IMR-90 (cell line): ENCODE results near the gene PTPRCAP. TPM values are rescaled to one million over a fixed set of nuclear protein-coding genes. Genes with fewer than 3 reads are reported as not detected.

ENCODE experiments used
- ATAC-seq: fragments of 200-7000 bp; cut with Tn5 transposase; 2 replicates; pipeline ENCODE4 v1.9.1; 2020; ENCODE audit warnings: low read depth, mild to moderate bottlenecking, moderate library complexity
- BruUV-seq: library from RNA; stranded (reverse); fragments of 400-500 nt; replicated peaks from 2 replicates; lab custom pipeline; 2021; lab: Mats Ljungman, UMichigan
- CTCF ChIA-PET: fragments of 300-600 bp; formaldehyde crosslinking; extraction: SDS; loops from one replicate; lab custom pipeline; 2021; ENCODE audit warnings: antibody characterized with exemption; lab: Yijun Ruan, JAX
- POLR2A ChIA-PET: fragments of 300-600 bp; sonication (Branson Sonifier 250); formaldehyde crosslinking; loops from one replicate; lab custom pipeline; 2022; ENCODE audit warnings: antibody characterized with exemption; ENCODE audit not compliant: unreplicated experiment; lab: Charles Lee
- DNase-seq: peaks from one replicate; pipeline ENCODE4 v3.0.0; 2013
- H2AFZ ChIP-seq: replicated peaks from 2 replicates; pipeline ENCODE3; 2013; ENCODE audit warnings: low read length, mild to moderate bottlenecking; ENCODE audit not compliant: poor library complexity
- H2AK5ac ChIP-seq: 2 replicates; pipeline ENCODE4 v1.6.1; 2013; ENCODE audit warnings: low read depth, low read length, inconsistent platforms
- H2AK9ac ChIP-seq: replicated peaks from 2 replicates; pipeline ENCODE3; 2013; ENCODE audit warnings: mild to moderate bottlenecking, low read depth, low read length, moderate library complexity; ENCODE audit not compliant: poor library complexity
- H2BK120ac ChIP-seq: 2 replicates; pipeline ENCODE4 v1.6.1; 2013; ENCODE audit warnings: low read depth, low read length, inconsistent platforms
- H2BK15ac ChIP-seq: 3 replicates; pipeline ENCODE4 v1.6.1; 2013; ENCODE audit warnings: low read depth, low read length, inconsistent platforms
- H2BK20ac ChIP-seq: 2 replicates; pipeline ENCODE4 v1.6.1; 2013; ENCODE audit warnings: low read depth, mild to moderate bottlenecking, inconsistent platforms, low read length, moderate library complexity
- H2BK5ac ChIP-seq: 2 replicates; pipeline ENCODE4 v1.6.1; 2013; ENCODE audit warnings: mild to moderate bottlenecking, low read depth, low read length, inconsistent platforms; ENCODE audit not compliant: poor library complexity, severe bottlenecking
- H3K14ac ChIP-seq: replicated peaks from 2 replicates; pipeline ENCODE4 v1.6.1; 2013; ENCODE audit warnings: low read depth, low read length, inconsistent platforms
- H3K18ac ChIP-seq: 2 replicates; pipeline ENCODE4 v1.6.1; 2013; ENCODE audit warnings: low read depth, low read length, control low read depth
- H3K23ac ChIP-seq: 2 replicates; pipeline ENCODE4 v1.6.1; 2013; ENCODE audit warnings: low read depth, low read length, inconsistent platforms
- H3K27ac ChIP-seq: 2 replicates; pipeline ENCODE4 v1.5.1; 2013; ENCODE audit warnings: mild to moderate bottlenecking, control low read depth, low read length; ENCODE audit not compliant: insufficient read depth
- H3K27me3 ChIP-seq: 2 replicates; pipeline ENCODE4 v1.6.1; 2013; ENCODE audit warnings: low read length; ENCODE audit not compliant: control insufficient read depth, insufficient read depth
- H3K36me3 ChIP-seq: 2 replicates; pipeline ENCODE4 v1.6.1; 2013; ENCODE audit warnings: low read length, mixed read lengths; ENCODE audit not compliant: control insufficient read depth, insufficient read depth
- H3K4ac ChIP-seq: 2 replicates; pipeline ENCODE4 v1.6.1; 2013; ENCODE audit warnings: low read depth, low read length, inconsistent platforms
- H3K4me1 ChIP-seq: 2 replicates; pipeline ENCODE4 v1.6.1; 2013; ENCODE audit warnings: low read length, mixed read lengths; ENCODE audit not compliant: control insufficient read depth, insufficient read depth
- H3K4me2 ChIP-seq: 2 replicates; pipeline ENCODE4 v1.6.1; 2013; ENCODE audit warnings: low read depth, mild to moderate bottlenecking, control low read depth, low read length, moderate library complexity
- H3K4me3 ChIP-seq: 2 replicates; pipeline ENCODE4 v1.5.1; 2013; ENCODE audit warnings: low read depth, mild to moderate bottlenecking, control low read depth, low read length, moderate library complexity; ENCODE audit not compliant: insufficient read depth
- H3K56ac ChIP-seq: 2 replicates; pipeline ENCODE4 v1.6.1; 2013; ENCODE audit warnings: low read length, inconsistent platforms; ENCODE audit not compliant: insufficient read depth; ENCODE audit errors: extremely low read depth
- H3K79me1 ChIP-seq, 2 experiments: 2 replicates each; pipeline ENCODE4 v1.6.1; 2013; ENCODE audit warnings: low read length in 2 of 2, inconsistent platforms in 1 of 2, low read depth in 1 of 2
- H3K9ac ChIP-seq: 2 replicates; pipeline ENCODE4 v1.6.1; 2013; ENCODE audit warnings: low read depth, low read length, control low read depth
- H3K9me1 ChIP-seq: 2 replicates; pipeline ENCODE4 v1.6.1; 2013; ENCODE audit warnings: low read length, inconsistent platforms; ENCODE audit not compliant: insufficient read depth
- H3K9me3 ChIP-seq: 2 replicates; pipeline ENCODE4 v1.6.1; 2013; ENCODE audit warnings: low read length; ENCODE audit not compliant: control insufficient read depth, insufficient read depth
- H4K20me1 ChIP-seq: 2 replicates; pipeline ENCODE4 v1.6.1; 2013; ENCODE audit warnings: low read length, inconsistent platforms; ENCODE audit not compliant: insufficient read depth
- H4K5ac ChIP-seq: 2 replicates; pipeline ENCODE4 v1.6.1; 2013; ENCODE audit warnings: mild to moderate bottlenecking, low read depth, low read length, control low read depth
- H4K8ac ChIP-seq, 2 experiments: 2 replicates each; pipeline ENCODE4 v1.6.1; 2013; ENCODE audit warnings: low read depth in 2 of 2, low read length in 2 of 2, control low read depth in 1 of 2, inconsistent platforms in 1 of 2
- H4K91ac ChIP-seq: 2 replicates; pipeline ENCODE4 v1.6.1; 2013; ENCODE audit warnings: low read depth, low read length, inconsistent platforms; ENCODE audit not compliant: insufficient read depth
- BHLHE40 ChIP-seq: fragments of 150-350 bp; IDR thresholded peaks from 2 replicates; pipeline ENCODE4 v1.6.1; 2016; ENCODE audit warnings: mild to moderate bottlenecking, low read depth, low read length
- CEBPB ChIP-seq: IDR thresholded peaks from 2 replicates; pipeline ENCODE4 v1.6.1; 2012; ENCODE audit warnings: low read depth, low read length, improper control_type of control experiment
- FOS ChIP-seq: fragments of 150-350 bp; IDR thresholded peaks from 2 replicates; pipeline ENCODE4 v1.6.1; 2016; ENCODE audit warnings: low read depth, low read length
- MAZ ChIP-seq: IDR thresholded peaks from 2 replicates; pipeline ENCODE4 v1.6.1; 2012; ENCODE audit warnings: low read depth, mild to moderate bottlenecking, low read length, improper control_type of control experiment, moderate library complexity, borderline replicate concordance
- MXI1 ChIP-seq: IDR thresholded peaks from 2 replicates; pipeline ENCODE4 v1.6.1; 2012; ENCODE audit warnings: low read depth, mild to moderate bottlenecking, low read length, moderate library complexity, borderline replicate concordance
- RAD21 ChIP-seq: IDR thresholded peaks from 2 replicates; pipeline ENCODE4 v1.6.1; 2012; ENCODE audit warnings: low read length, improper control_type of control experiment
- RCOR1 ChIP-seq: IDR thresholded peaks from 2 replicates; pipeline ENCODE4 v1.6.1; 2012; ENCODE audit warnings: mild to moderate bottlenecking, low read length, improper control_type of control experiment; ENCODE audit not compliant: insufficient replicate concordance
- RFX5 ChIP-seq: IDR thresholded peaks from 2 replicates; pipeline ENCODE4 v1.8.0; 2012; ENCODE audit warnings: low read depth, mild to moderate bottlenecking, low read length, moderate library complexity
- WGBS, 2 experiments: methylation state at CpG; one replicate each; pipeline versions ENCODE4 v1.1.5 to v1.1.7; 2013; ENCODE audit warnings: missing lambda C conversion rate in 2 of 2; ENCODE audit not compliant: insufficient read length in 1 of 2; ENCODE audit errors: extremely low coverage in 2 of 2; 5-methylcytosine and 5-hydroxymethylcytosine counted together
- dilution Hi-C: fragments of 300-500 bp; cut with HindIII; formaldehyde crosslinking; loops from one replicate; pipeline ENCODE4 v1.14.3; 2018; ENCODE audit warnings: low sequenced_read_pairs; ENCODE audit not compliant: unreplicated experiment
- in situ Hi-C: fragments of 300-500 bp; cut with MboI; formaldehyde crosslinking; loops from 3 replicates; pipeline ENCODE4 v1.14.3; 2019; ENCODE audit warnings: low sequenced_read_pairs, inconsistent platforms, mixed read lengths
- intact Hi-C: fragments of 100-400 bp; cut with micrococcal nuclease; formaldehyde crosslinking; loops from 2 replicates; pipeline ENCODE4 v1.10.0; 2022
- polyA plus RNA-seq, 3 experiments: library from polyadenylated mRNA; depleted of rRNA; stranded (reverse); fragments of >200 nt; gene quantifications; 2 replicates each; pipeline ENCODE4 v1.2.3, GENCODE V29; 2012; ENCODE audit warnings: low replicate concordance in 1 of 3
- total RNA-seq: library from RNA; depleted of rRNA; stranded (reverse); fragments of >200 nt; gene quantifications from 2 replicates; pipeline ENCODE4 v1.2.3, GENCODE V29; 2012
- TF ChIP-seq, protein P1 (sequence below): fragments of 150-350 bp; IDR thresholded peaks from 2 replicates; pipeline ENCODE4 v1.6.1; 2016; ENCODE audit warnings: low read depth, mild to moderate bottlenecking, low read length, moderate library complexity, borderline replicate concordance
- TF ChIP-seq, protein P2 (sequence below): fragments of 150-350 bp; IDR thresholded peaks from 2 replicates; pipeline ENCODE4 v1.6.1; 2017; ENCODE audit warnings: mild to moderate bottlenecking, antibody characterized with exemption, low read length, low read depth

PTPRCAP gene
- total and polyA plus RNA-seq, 2 of the 4 experiments (the other 2 are of a cell fraction), result 0.24 TPM; not detected in 1

DNA sequence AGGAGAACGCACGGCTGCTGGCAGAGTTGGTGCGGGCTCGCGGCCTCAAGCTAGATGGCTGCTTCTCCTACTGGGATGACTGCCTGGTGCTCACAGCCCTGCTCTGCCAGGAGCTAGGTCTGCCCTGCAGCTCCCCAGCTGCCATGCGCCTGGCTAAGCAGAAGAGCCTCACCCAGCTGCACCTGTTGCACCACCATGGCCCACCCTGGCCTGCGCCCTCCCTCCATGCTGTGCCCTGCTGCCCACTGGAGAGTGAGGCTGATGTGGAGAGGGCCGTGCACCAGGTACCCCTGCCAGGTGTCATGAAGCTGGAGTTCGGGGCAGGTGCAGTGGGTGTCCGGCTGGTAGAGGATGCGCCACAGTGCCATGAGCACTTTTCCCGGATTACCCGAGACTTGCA is 14.0 kb downstream of the PTPRCAP start:
- no TSS peak for BruUV-seq
- CTCF ChIA-PET, result no interaction called here
- H3K27me3 ChIP-seq, result no peaks in the 10 kb centered on the region

More for the DNA sequence above, 14.0 kb downstream of the PTPRCAP start:
- no peak overlapping the region for H3K14ac ChIP-seq
- no peak overlapping the region for H3K18ac ChIP-seq
- H2AK5ac ChIP-seq, result no peak overlapping the region
- H3K9ac ChIP-seq, result no peak overlapping the region
- H2BK20ac ChIP-seq, result no peak overlapping the region
- H3K27ac ChIP-seq, result no peak overlapping the region
- H4K8ac ChIP-seq, result no peak overlapping the region
- H3K9me3 ChIP-seq, result no peaks in the 10 kb centered on the region
- dilution Hi-C loops (no loop called here), intact Hi-C loops (loop anchor here (5.0 kb wide), 1 partner anchor 59 kb away; the partner anchor contains the start of gene AIP), in situ Hi-C loops (no loop called here)
- no peak overlapping the region for H2BK15ac ChIP-seq
- no peak overlapping the region for H3K4me2 ChIP-seq
- H3K56ac ChIP-seq, result no peak overlapping the region
- no peaks in the 10 kb centered on the region for H4K20me1 ChIP-seq
- H4K91ac ChIP-seq, result no peak overlapping the region
- TF ChIP-seq, protein P1, sequence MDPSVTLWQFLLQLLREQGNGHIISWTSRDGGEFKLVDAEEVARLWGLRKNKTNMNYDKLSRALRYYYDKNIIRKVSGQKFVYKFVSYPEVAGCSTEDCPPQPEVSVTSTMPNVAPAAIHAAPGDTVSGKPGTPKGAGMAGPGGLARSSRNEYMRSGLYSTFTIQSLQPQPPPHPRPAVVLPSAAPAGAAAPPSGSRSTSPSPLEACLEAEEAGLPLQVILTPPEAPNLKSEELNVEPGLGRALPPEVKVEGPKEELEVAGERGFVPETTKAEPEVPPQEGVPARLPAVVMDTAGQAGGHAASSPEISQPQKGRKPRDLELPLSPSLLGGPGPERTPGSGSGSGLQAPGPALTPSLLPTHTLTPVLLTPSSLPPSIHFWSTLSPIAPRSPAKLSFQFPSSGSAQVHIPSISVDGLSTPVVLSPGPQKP, result no peak
- no peak for TF ChIP-seq BHLHE40
- TF ChIP-seq FOS, result no peak
- no peak for TF ChIP-seq MXI1
- no peak for TF ChIP-seq RCOR1
- TF ChIP-seq RAD21, result no peak
- no peak for TF ChIP-seq MAZ
- TF ChIP-seq CEBPB, result no peak
- TF ChIP-seq, protein P2, sequence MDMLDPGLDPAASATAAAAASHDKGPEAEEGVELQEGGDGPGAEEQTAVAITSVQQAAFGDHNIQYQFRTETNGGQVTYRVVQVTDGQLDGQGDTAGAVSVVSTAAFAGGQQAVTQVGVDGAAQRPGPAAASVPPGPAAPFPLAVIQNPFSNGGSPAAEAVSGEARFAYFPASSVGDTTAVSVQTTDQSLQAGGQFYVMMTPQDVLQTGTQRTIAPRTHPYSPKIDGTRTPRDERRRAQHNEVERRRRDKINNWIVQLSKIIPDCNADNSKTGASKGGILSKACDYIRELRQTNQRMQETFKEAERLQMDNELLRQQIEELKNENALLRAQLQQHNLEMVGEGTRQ, result no peak
- TF ChIP-seq RFX5, result no peak
- H2AFZ ChIP-seq, result no peak overlapping the region
- no peak for DNase-seq
- no peak overlapping the region for H3K4ac ChIP-seq
- H3K36me3 ChIP-seq, result no peaks in the 10 kb centered on the region
- no peak overlapping the region for H4K5ac ChIP-seq
- peaks cover 6% of the 10 kb centered on the region for H3K4me1 ChIP-seq
- peaks cover 0 to 7% of the 10 kb centered on the region in 2 experiments; a peak in 2 of 4 replicates for H3K79me1 ChIP-seq
- POLR2A ChIA-PET, result no interaction called here
- H3K4me3 ChIP-seq, result no peak overlapping the region
- 85% methylated on average over 10 of the region's 13 CpGs; no CpG with 5 or more reads in 1 of the 2 experiments for WGBS, 2 experiments
- no peak overlapping the region for H2BK5ac ChIP-seq
- H2BK120ac ChIP-seq, result no peak overlapping the region
- no peak overlapping the region for H2AK9ac ChIP-seq
- no peak overlapping the region for H3K23ac ChIP-seq
- ATAC-seq, result no peak
- H3K9me1 ChIP-seq, result peaks cover 5% of the 10 kb centered on the region
